Gastrocnemius medialis (tissue), 4 donors: ENCODE measurements around the gene DCST1. TPM values are rescaled to one million over a fixed set of nuclear protein-coding genes. Genes with fewer than 3 reads are reported as not detected.

ENCODE experiments used
- ATAC-seq, 2 donors: fragments of 150-250 bp; one replicate each; pipeline ENCODE4 v1.9.1; 2016
- DNase-seq, 2 donors: peaks; one replicate each; pipeline ENCODE4 v3.0.0-alpha.2; 2019
- H3K27ac ChIP-seq, 4 donors: fragments of 200-600 bp; sonication (generic); 1 replicate in 1 of 4; 2 replicates in 3 of 4; pipeline ENCODE4 v1.5.1; 2016 to 2018; ENCODE audit warnings: mild to moderate bottlenecking in 2 of 4, moderate library complexity in 1 of 4
- H3K27me3 ChIP-seq, 3 donors: fragments of 200-600 bp; sonication (generic) in 2 of 3; 1 replicate in 1 of 3; 2 replicates in 2 of 3; pipeline versions ENCODE4 v1.5.1 to v1.6.0; 2016 to 2019; ENCODE audit warnings: mild to moderate bottlenecking in 1 of 3, moderate library complexity in 1 of 3
- H3K36me3 ChIP-seq, 2 donors: fragments of 200-600 bp; sonication (generic) in 1 of 2; one replicate each; pipeline ENCODE4 v1.5.1; 2017 to 2018
- H3K4me1 ChIP-seq, 2 donors: fragments of 200-600 bp; sonication (generic) in 1 of 2; one replicate each; pipeline ENCODE4 v1.5.1; 2016 to 2017; ENCODE audit warnings: mild to moderate bottlenecking in 2 of 2
- H3K4me3 ChIP-seq, 4 donors: fragments of 200-600 bp; sonication (generic) in 3 of 4; 1 replicate in 1 of 4; 2 replicates in 3 of 4; pipeline ENCODE4 v1.5.1; 2016 to 2019; ENCODE audit warnings: mild to moderate bottlenecking in 2 of 4
- H3K9me3 ChIP-seq, 3 donors: fragments of 200-600 bp; sonication (generic) in 2 of 3; 1 replicate in 1 of 3; 2 replicates in 2 of 3; pipeline ENCODE4 v1.5.1; 2016 to 2019
- CTCF ChIP-seq, 5 experiments: fragments of 450-650 bp in 3 of 5; fragments of 200-600 bp in 2 of 5; sonication (generic) in 2 of 5; IDR thresholded peaks in 4 of 5; conservative IDR thresholded peaks in 1 of 5; 1 replicate in 4 of 5; 2 replicates in 1 of 5; pipeline ENCODE4 v1.5.1; 2016 to 2019; ENCODE audit warnings: antibody characterized with exemption in 5 of 5, mild to moderate bottlenecking in 3 of 5, moderate library complexity in 3 of 5
- POLR2A ChIP-seq, 2 donors: fragments of 450-650 bp; IDR thresholded peaks; one replicate each; pipeline ENCODE4 v1.6.1; 2017; ENCODE audit warnings: antibody characterized with exemption in 2 of 2, mild to moderate bottlenecking in 2 of 2, moderate library complexity in 2 of 2
- in situ Hi-C, 4 donors: fragments of 200-750 bp; cut with MboI; loops; one replicate each; pipeline versions ENCODE4 v1.15.0 to v1.8.0; 2017; ENCODE audit warnings: low sequenced_read_pairs in 4 of 4
- intact Hi-C: fragments of 100-400 bp; cut with DNase I; formaldehyde crosslinking; loops from one replicate; pipeline ENCODE4 v1.15.1; 2023; ENCODE audit warnings: low total_unique reads
- total RNA-seq, 4 donors: library from RNA; depleted of rRNA; stranded (reverse); fragments of >200 nt; gene quantifications; one replicate each; pipeline versions ENCODE4 v1.1.0 to v1.2.3, GENCODE V29; 2016

DCST1 gene
- total RNA-seq, 4 donors from 2014 or later: 0.13 to 0.35 TPM; not detected in 2

- Histone ChIP-seq H3K36me3 (no peaks in the 10 kb centered on the region), H3K4me1 (peaks cover 8 to 15% of the 10 kb centered on the region in 2 donors), H3K27me3 (no peaks in the 10 kb centered on the region), H3K9me3 (no peaks in the 10 kb centered on the region), H3K4me3 (no peak overlapping the region), H3K27ac (peak overlapping the region; percentile 42 to 74 (median 64))
- TF ChIP-seq CTCF (IDR thresholded peaks at IDR 0.05 in 4 of 5, conservative IDR thresholded peaks at IDR 0.05 in 1 of 5) (no peak), POLR2A (IDR thresholded peaks at IDR 0.05) (no peak)
- in situ Hi-C loops: no loop called here
- intact Hi-C loops: no loop called here
- no peak for ATAC-seq
- no peak for DNase-seq
Observed at GRCh38 chr1:155044365-155044764, 10.7 kb downstream of the DCST1 start.

- H3K27ac ChIP-seq: peak overlapping the region; percentile 42 to 74 (median 64)
- no peaks in the 10 kb centered on the region for H3K9me3 ChIP-seq
- no peaks in the 10 kb centered on the region for H3K36me3 ChIP-seq
- H3K27me3 ChIP-seq: no peaks in the 10 kb centered on the region
- peak; percentile 95 to 98 for ATAC-seq
- peaks cover 15 to 20% of the 10 kb centered on the region in 2 donors for H3K4me1 ChIP-seq
- in situ Hi-C loops: no loop called here
- no peak overlapping the region for H3K4me3 ChIP-seq
- peak; percentile 82 to 89 for DNase-seq
- TF ChIP-seq POLR2A (IDR thresholded peaks at IDR 0.05): no peak
- TF ChIP-seq CTCF (IDR thresholded peaks at IDR 0.05 in 4 of 5, conservative IDR thresholded peaks at IDR 0.05 in 1 of 5): peak; percentile 77 to 85 (median 82)
- intact Hi-C loops: loop anchor here (1.0 kb wide), 2 partner anchors 16 to 40 kb away; no protein-coding TSS in a partner anchor
Observed at GRCh38 chr1:155044812-155045657, 11.4 kb downstream of the DCST1 start.

- H3K27me3 ChIP-seq: no peaks in the 10 kb centered on the region
- ATAC-seq: no peak
- no peak for DNase-seq
- peaks cover 30 to 39% of the 10 kb centered on the region in 2 donors for H3K4me1 ChIP-seq
- intact Hi-C loops (no loop called here), in situ Hi-C loops (no loop called here)
- H3K9me3 ChIP-seq: no peaks in the 10 kb centered on the region
- H3K27ac ChIP-seq: no peak overlapping the region
- H3K36me3 ChIP-seq: no peaks in the 10 kb centered on the region
- no peak overlapping the region for H3K4me3 ChIP-seq
- no peak for TF ChIP-seq POLR2A (IDR thresholded peaks at IDR 0.05)
- no peak for TF ChIP-seq CTCF (IDR thresholded peaks at IDR 0.05 in 4 of 5, conservative IDR thresholded peaks at IDR 0.05 in 1 of 5)
Observed at GRCh38 chr1:155048449-155049334, 15.1 kb downstream of the DCST1 start.

- no peak for DNase-seq
- peaks cover 0 to 9% of the 10 kb centered on the region in 2 donors for H3K36me3 ChIP-seq
- no peaks in the 10 kb centered on the region for H3K27me3 ChIP-seq
- H3K27ac ChIP-seq: peak overlapping the region; percentile 90 to 99 (median 94)
- no peaks in the 10 kb centered on the region for H3K9me3 ChIP-seq
- intact Hi-C loops (loop anchor here (2.0 to 5.0 kb wide), 4 partner anchors 33 to 491 kb away; partner anchors contain the start of genes CKS1B, SHC1 and UBE2Q1), in situ Hi-C loops (loop anchor here in 1 of 4 donors (25.0 kb wide), 1 partner anchor 88 kb away; the partner anchor contains the start of genes CKS1B, PBXIP1, PYGO2 and SHC1)
- H3K4me3 ChIP-seq: peak overlapping the region; percentile 82 to 96 (median 90)
- peaks cover 25 to 34% of the 10 kb centered on the region in 2 donors for H3K4me1 ChIP-seq
- TF ChIP-seq CTCF (IDR thresholded peaks at IDR 0.05 in 4 of 5, conservative IDR thresholded peaks at IDR 0.05 in 1 of 5): no peak
- TF ChIP-seq POLR2A (IDR thresholded peaks at IDR 0.05): no peak
- ATAC-seq: no peak
Observed at GRCh38 chr1:155049651-155050559, 16.3 kb downstream of the DCST1 start.
